Thymus (tissue), 11 donors: ENCODE measurements around the gene SIDT2. TPM values are rescaled to one million over a fixed set of nuclear protein-coding genes. Genes with fewer than 3 reads are reported as not detected.
"Not testable (repeated sequence)": the region's sequence is repeated elsewhere in the genome, so short reads cannot be mapped to it uniquely, and the experiment has no call there.

Experiments
- DNase-seq, 9 donors: peaks; one replicate each; pipeline ENCODE4 v3.0.0-alpha.2; 2013; ENCODE audit warnings: low spot score in 9 of 9, low read depth in 6 of 9, missing footprints in 1 of 9
- H3K27ac ChIP-seq, 2 donors: one replicate each; pipeline ENCODE4 v1.5.1; 2013; ENCODE audit warnings: control low read depth in 1 of 2, low read depth in 1 of 2, low read length in 1 of 2, mild to moderate bottlenecking in 1 of 2, moderate library complexity in 1 of 2
- H3K27me3 ChIP-seq, 2 donors: one replicate each; pipeline ENCODE4 v1.5.1; 2013; ENCODE audit warnings: low read length in 1 of 2; ENCODE audit not compliant: control insufficient read depth in 2 of 2, insufficient read depth in 1 of 2
- H3K36me3 ChIP-seq, 2 donors: one replicate each; pipeline ENCODE4 v1.5.1; 2013; ENCODE audit warnings: low read length in 1 of 2, mild to moderate bottlenecking in 1 of 2, moderate library complexity in 1 of 2; ENCODE audit not compliant: control insufficient read depth in 2 of 2, insufficient read depth in 2 of 2
- H3K4me1 ChIP-seq, 2 donors: one replicate each; pipeline ENCODE4 v1.5.1; 2013; ENCODE audit warnings: low read length in 2 of 2; ENCODE audit not compliant: control insufficient read depth in 2 of 2, insufficient read depth in 2 of 2
- H3K4me3 ChIP-seq, 2 donors: one replicate each; pipeline ENCODE4 v1.5.1; 2013; ENCODE audit warnings: low read length in 2 of 2, control low read depth in 1 of 2, mild to moderate bottlenecking in 1 of 2
- H3K9me3 ChIP-seq, 2 donors: one replicate each; pipeline ENCODE4 v1.5.1; 2013; ENCODE audit warnings: low read length in 1 of 2, mild to moderate bottlenecking in 1 of 2; ENCODE audit not compliant: control insufficient read depth in 2 of 2, insufficient read depth in 1 of 2
- WGBS: extraction: QIAGEN DNeasy Blood & Tissue Kit; methylation state at CpG from one replicate; pipeline ENCODE4 v1.1.7; 2013; 5-methylcytosine and 5-hydroxymethylcytosine counted together
- polyA plus RNA-seq: library from polyadenylated mRNA; stranded (reverse); fragments of 200-250 nt; gene quantifications from one replicate; pipeline ENCODE4 v1.2.3, GENCODE V29; 2013
- total RNA-seq: library from RNA; stranded (reverse); fragments of 120-200 nt; gene quantifications from one replicate; pipeline ENCODE4 v1.2.4, GENCODE V29; 2013
- donor health status: healthy.

Gene SIDT2
- total and polyA plus RNA-seq, 2 donors: 5.1 to 22.5 TPM

DNA sequence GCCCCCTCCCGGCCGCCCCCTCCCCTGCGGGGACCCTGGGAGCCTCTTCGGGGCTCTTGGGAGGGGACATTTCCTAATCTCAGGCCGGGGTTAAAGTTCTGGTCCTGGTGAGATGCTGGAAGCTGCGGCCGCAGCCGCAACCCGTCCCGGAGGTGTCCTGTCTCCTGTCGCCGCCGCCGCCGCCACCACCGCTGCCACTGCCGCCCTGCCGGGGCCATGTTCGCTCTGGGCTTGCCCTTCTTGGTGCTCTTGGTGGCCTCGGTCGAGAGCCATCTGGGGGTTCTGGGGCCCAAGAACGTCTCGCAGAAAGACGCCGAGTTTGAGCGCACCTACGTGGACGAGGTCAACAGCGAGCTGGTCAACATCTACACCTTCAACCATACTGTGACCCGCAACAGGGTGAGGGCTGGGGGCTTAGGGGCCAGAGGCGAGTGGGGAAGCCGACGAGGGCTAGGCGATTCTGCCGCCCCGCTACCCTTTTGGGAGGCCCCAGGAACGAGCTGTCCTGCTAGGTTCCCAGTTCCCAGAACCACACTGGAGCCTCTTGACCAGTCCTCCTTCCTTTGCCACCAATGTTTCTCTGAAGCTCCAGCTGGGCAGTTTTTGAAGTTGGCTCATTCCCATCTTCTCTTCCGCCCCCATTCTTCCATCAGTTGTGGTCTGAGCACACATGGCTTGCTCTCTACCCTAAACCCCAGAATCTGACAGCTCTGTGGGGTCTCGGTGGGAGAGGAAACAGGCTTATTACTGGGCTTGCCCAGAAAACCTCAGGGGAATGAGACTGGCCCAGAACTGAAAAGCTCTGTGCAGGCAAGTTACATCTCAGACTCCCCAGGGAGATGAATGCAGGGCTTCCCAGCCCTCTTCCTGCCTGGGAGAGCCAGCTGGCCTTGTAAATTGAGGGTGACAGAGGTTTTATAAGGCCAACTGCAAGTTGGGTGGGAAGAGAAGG is 781 bp downstream of the SIDT2 start:
- no peaks in the 10 kb centered on the region for H3K9me3 ChIP-seq
- peaks cover 10 to 24% of the 10 kb centered on the region in 2 donors for H3K4me1 ChIP-seq
- H3K36me3 ChIP-seq: peaks cover 3 to 7% of the 10 kb centered on the region in 2 donors
- no peaks in the 10 kb centered on the region for H3K27me3 ChIP-seq
- peak overlapping the region; percentile 47 to 89 for H3K27ac ChIP-seq
- peak in 4 of 9 donors; percentile 19 to 50 (median 29) for DNase-seq
- peak overlapping the region; percentile 78 to 95 for H3K4me3 ChIP-seq
- 2% methylated on average over 39 of the region's 39 CpGs for WGBS

DNA sequence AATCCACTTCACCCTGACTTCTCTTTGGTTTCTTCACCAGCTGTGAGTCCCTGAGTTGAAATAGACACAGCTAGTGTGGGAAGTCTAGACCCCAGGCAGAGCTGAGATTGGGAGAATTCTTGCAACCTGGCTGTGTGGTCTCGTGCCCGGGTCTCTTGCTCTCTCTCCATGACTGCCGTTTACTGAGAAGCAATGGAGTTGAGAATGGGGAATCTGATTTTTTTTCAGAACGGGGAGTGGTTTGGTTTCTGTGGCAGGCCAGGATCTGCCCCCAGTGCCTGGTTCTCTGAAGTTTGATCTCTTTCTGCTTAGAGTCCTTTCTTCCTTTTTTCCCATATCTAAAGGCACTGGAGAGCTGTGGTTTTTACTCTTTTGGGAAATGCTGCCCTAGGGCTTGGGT is 1.5 kb downstream of the SIDT2 start:
- WGBS: 19% methylated on average over 4 of the region's 4 CpGs
- peak overlapping the region in 1 of 2 donors; percentile 95 for H3K4me3 ChIP-seq
- peaks cover 3 to 7% of the 10 kb centered on the region in 2 donors for H3K36me3 ChIP-seq
- no peak for DNase-seq
- H3K27me3 ChIP-seq: no peaks in the 10 kb centered on the region
- H3K9me3 ChIP-seq: no peaks in the 10 kb centered on the region
- H3K27ac ChIP-seq: peak overlapping the region in 1 of 2 donors; percentile 68
- peaks cover 10 to 24% of the 10 kb centered on the region in 2 donors for H3K4me1 ChIP-seq

DNA sequence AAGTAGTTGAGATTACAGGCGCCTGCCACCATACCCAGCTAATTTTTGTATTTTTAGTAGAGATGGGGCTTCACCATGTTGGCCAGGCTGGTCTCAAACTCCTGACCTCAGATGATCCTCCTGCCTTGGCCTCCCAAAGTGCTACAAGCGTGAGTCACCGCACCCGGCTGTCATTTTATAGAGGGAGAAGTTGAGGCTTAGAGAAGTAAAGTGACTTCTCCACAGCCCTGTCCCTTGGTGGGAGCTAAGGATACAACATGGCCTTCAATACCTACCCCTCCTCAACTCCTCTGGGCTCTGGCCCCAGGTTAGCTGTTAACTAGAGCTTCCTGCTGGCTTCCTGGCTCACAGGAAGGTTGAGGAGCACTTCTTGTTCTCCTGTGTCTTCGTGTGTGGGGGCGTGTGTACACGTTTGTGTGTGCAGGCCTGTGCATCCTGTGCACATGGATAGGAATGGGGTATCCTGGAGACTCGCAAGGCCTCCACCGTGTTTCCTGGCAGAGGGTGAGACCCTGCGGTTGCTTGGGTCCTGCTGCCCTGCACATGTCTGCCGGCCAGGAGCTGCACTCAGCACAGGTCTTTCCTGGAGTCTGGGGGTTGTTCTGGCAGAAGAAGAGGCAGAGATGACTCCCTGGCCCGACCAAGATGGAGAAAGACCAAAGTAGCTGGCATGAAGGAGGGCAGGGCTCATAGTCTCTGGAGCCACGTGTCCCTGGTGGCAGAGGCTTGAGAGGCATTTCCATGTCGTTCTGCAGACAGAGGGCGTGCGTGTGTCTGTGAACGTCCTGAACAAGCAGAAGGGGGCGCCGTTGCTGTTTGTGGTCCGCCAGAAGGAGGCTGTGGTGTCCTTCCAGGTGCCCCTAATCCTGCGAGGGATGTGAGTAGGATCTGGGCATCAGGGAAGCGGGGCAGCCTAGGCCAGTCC is 2.4 kb downstream of the SIDT2 start:
- H3K9me3 ChIP-seq: no peaks in the 10 kb centered on the region
- peak overlapping the region in 1 of 2 donors; percentile 13 for H3K27ac ChIP-seq
- H3K27me3 ChIP-seq: no peaks in the 10 kb centered on the region
- peaks cover 3 to 9% of the 10 kb centered on the region in 2 donors for H3K36me3 ChIP-seq
- DNase-seq: peak in 7 of 9 donors; percentile 29 to 72 (median 45)
- H3K4me3 ChIP-seq: no peak overlapping the region
- peaks cover 10 to 24% of the 10 kb centered on the region in 2 donors for H3K4me1 ChIP-seq
- WGBS: 64% methylated on average over 22 of the region's 22 CpGs

DNA sequence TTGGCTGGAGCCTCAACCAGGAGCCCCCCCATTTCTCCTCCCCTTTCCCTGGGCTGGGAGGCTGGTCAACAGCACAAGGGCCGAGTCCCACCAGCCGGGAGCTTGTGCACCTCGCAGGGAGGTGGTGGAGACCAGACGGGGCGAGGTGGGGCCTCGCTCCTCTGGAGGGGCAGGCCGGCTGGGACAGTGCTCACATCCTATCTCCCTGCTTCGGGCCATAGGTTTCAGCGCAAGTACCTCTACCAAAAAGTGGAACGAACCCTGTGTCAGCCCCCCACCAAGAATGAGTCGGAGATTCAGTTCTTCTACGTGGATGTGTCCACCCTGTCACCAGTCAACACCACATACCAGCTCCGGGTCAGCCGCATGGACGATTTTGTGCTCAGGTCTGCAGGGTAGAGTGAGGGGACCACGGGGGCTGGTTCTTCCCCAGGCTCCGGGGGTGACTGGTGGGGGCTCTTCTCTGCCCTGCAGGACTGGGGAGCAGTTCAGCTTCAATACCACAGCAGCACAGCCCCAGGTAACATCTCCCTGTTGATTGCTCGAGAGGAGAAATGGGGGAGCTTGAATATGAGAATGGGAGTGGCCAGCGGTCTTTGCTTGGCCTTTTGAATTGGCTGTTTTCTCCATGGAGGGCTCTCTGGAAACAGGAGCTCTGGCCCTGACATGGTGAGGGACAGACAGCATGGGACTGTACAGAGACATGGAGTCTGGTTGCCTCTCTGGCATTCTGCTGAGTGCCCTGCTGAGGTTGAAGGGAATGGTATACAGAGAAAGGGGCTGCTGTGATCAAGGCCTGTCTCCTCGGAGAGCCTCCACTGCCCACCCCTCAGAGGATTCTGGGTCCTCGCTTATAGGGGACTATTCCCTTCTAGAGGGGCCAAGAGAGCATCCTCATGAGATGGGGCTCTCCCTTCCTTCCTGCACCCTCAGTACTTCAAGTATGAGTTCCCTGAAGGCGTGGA is 3.3 kb downstream of the SIDT2 start:
- Histone ChIP-seq H3K27me3 (no peaks in the 10 kb centered on the region), H3K9me3 (no peaks in the 10 kb centered on the region), H3K27ac (no peak overlapping the region), H3K4me3 (no peak overlapping the region), H3K36me3 (peaks cover 3 to 7% of the 10 kb centered on the region in 2 donors), H3K4me1 (peaks cover 10 to 24% of the 10 kb centered on the region in 2 donors)
- WGBS: 98% methylated on average over 22 of the region's 22 CpGs
- DNase-seq: no peak

DNA sequence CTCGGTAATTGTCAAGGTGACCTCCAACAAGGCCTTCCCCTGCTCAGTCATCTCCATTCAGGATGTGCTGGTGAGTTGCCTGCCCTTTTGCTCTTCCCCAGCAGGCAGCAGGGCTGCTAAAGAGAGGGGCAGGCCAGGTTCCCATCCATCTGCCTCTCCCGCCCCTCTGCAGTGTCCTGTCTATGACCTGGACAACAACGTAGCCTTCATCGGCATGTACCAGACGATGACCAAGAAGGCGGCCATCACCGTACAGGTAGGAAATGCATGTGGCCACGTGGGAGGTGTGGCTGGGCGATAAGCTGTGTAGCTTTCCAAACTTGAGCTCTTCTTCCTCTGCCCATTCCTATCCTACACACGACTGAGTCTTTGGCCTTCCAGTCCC is 4.0 kb downstream of the SIDT2 start:
- no peak overlapping the region for H3K27ac ChIP-seq
- 99% methylated on average over 10 of the region's 10 CpGs for WGBS
- H3K4me3 ChIP-seq: no peak overlapping the region
- no peaks in the 10 kb centered on the region for H3K27me3 ChIP-seq
- DNase-seq: no peak
- peaks cover 3 to 11% of the 10 kb centered on the region in 2 donors for H3K36me3 ChIP-seq
- peaks cover 10 to 24% of the 10 kb centered on the region in 2 donors for H3K4me1 ChIP-seq
- H3K9me3 ChIP-seq: no peaks in the 10 kb centered on the region

DNA sequence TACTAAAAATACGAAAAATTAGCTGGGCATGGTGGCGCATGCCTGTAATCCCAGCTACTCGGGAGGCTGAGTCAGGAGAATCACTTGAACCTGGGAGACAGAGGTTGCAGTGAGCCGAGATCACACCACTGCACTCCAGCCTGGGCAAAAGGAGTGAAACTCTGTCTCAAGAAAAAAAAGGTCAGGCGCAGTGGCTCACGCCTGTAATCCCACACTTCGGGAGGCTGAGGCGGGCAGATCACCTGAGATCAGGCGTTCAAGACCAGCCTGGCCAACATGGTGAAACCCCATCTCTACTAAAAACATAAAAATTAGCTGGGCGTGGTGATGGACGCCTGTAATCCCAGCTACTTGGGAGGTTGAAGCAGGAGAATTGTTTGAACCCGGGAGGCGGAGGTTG is 4.6 kb downstream of the SIDT2 start:
- H3K4me1 ChIP-seq: peaks cover 10 to 21% of the 10 kb centered on the region in 2 donors
- H3K9me3 ChIP-seq, H3K27me3 ChIP-seq, H3K4me3 ChIP-seq, DNase-seq, H3K27ac ChIP-seq: not testable (repeated sequence)
- H3K36me3 ChIP-seq: peaks cover 3 to 15% of the 10 kb centered on the region in 2 donors
- WGBS: 97% methylated on average over 13 of the region's 13 CpGs

DNA sequence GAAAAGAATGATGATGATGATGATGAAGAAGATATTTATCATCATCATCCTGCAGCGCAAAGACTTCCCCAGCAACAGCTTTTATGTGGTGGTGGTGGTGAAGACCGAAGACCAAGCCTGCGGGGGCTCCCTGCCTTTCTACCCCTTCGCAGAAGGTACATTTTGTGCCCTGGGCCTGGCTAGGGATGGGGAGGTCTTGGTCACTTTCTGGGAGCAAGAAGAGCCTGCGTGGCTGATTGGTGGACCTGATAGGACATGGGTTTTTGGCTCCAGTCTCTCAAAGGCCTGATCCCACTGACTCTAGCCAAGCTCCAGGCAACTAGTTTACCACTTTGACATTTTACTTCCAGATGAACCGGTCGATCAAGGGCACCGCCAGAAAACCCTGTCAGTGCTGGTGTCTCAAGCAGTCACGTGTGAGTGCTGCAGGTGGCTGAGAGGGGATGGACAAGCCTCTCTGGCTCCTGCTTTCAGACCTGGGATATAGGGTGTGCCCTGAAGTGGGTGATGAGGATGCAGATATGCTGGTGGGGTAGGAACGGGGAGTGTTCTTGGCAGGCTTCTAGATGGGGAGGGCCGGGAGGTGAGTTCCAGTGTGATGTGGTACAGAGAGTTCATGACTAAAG is 5.3 kb downstream of the SIDT2 start:
- peaks cover 10 to 19% of the 10 kb centered on the region in 2 donors for H3K4me1 ChIP-seq

More for the DNA sequence above, 5.3 kb downstream of the SIDT2 start:
- Histone ChIP-seq H3K27ac (no peak overlapping the region), H3K9me3 (no peaks in the 10 kb centered on the region), H3K36me3 (peaks cover 3 to 21% of the 10 kb centered on the region in 2 donors), H3K27me3 (no peaks in the 10 kb centered on the region), H3K4me3 (no peak overlapping the region)
- WGBS: 93% methylated on average over 11 of the region's 11 CpGs
- DNase-seq: no peak
